ENCODE data around the gene CUTC. TPM values are rescaled to one million over a fixed set of nuclear protein-coding genes. Genes with fewer than 3 reads are reported as not detected.

CUTC gene, protein sequence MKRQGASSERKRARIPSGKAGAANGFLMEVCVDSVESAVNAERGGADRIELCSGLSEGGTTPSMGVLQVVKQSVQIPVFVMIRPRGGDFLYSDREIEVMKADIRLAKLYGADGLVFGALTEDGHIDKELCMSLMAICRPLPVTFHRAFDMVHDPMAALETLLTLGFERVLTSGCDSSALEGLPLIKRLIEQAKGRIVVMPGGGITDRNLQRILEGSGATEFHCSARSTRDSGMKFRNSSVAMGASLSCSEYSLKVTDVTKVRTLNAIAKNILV
- total RNA-seq (17.7 and 20.4 TPM in 2 replicates), polyA plus RNA-seq (14.4 and 23.1 TPM in 2 replicates), polyA minus RNA-seq (24.7 and 28.3 TPM in 2 replicates), Bru-seq, nascent RNA (percentile 77 among the genes with signal in this experiment), BruChase-seq, experiment 1, labeled RNA remaining after a 6-hour chase (percentile 56 among the genes with signal in this experiment), BruChase-seq, experiment 2, labeled RNA remaining after a 2-hour chase (percentile 66 among the genes with signal in this experiment)
- polyA plus RNA-seq (2011; cell fraction: cytosol; rRNA removed): 21.8 and 21.9 TPM in 2 replicates
- 18.8 and 27.7 TPM in 2 replicates for polyA plus RNA-seq (2011; cell fraction: nucleus; rRNA removed)
- polyA plus RNA-seq (2012): 26.9 and 31.7 TPM in 2 replicates
- 9.8 TPM for polyA minus RNA-seq (2011; cell fraction: cytosol; rRNA and poly(A)+ RNA removed)
- 9.6 and 14.4 TPM in 2 replicates for polyA minus RNA-seq (2011; cell fraction: nucleus; rRNA and poly(A)+ RNA removed)
- long read RNA-seq, transcript CUTC-202 (9 exons, 1,346 nt): major isoform, 23 of 59 reads
- long read RNA-seq, transcript CUTC-203 (8 exons, 831 nt): minor isoform, 12 of 59 reads
- long read RNA-seq, partial matches to known transcripts: 5 of 59 reads
- long read RNA-seq, other reads (novel, unspliced or antisense): 19 of 59 reads

DNA sequence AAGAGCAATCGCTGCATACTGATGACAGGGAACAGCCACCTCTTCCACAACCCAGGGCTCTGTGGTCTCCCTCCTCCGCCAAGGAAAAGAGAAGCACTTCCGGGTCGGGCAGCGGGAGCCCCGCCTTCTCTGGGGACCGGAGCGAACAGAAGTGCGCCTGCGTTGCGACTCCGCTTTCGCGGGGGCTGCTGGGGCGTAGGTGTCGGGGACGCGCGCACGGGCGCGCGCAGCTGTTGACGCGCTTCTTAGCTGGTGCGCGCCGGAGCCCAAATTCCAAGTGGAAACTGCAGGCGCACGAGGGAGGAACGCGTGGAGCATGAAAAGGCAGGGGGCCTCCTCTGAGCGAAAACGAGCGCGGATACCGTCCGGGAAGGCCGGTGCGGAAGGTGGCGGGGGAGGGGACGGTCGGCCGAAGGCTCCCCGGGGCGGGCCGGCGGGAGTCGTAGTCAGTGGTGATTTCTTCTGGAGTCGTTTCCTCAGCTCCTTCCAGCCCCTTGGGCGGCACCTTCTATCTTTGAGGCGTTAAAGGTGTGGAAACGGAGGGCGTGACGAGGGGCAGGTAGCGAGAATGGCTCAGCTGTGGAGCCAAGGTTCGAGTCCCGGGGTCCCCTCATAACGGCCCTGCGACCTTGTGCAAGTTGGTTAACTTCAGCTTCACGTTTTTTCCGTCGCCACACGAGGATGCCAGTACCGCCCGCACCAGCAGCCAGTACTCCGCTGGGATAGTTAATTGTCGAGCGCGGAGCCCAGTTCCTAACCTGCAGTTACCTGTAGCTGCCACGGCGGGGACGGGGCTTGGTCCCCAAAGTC, at the start of gene CUTC, which contains the start of gene COX15:
CUTC (plus strand) TSS at position 202 of the 810 bp plus-strand sequence; CDS start at position 317, 115 bp downstream.
COX15 (minus strand) TSS at position 95 of the 810 bp plus-strand sequence; CDS start at position 17, 78 bp downstream.
- ChIA-PET CTCF (interaction anchor here (0.9 to 4.6 kb wide), 20 partner anchors 9 to 313 kb away, joined by 3 to 49 read pairs (median 4); partner anchors contain the start of genes DNMBP, ENTPD7 and SLC25A28), POLR2A (interaction anchor here (0.6 to 1.4 kb wide), 4 partner anchors 19 to 113 kb away, joined by 3 to 4 read pairs (median 3); partner anchors contain the start of gene ABCC2)
- Histone ChIP-seq H3K27ac (ENCODE audit: insufficient read depth, low read depth, low read length) (peak within 1 kb of the TSS; percentile 53), H3K4me3 (replicated peaks in 1 of 3; ENCODE audit: insufficient read depth in 1 of 3, low read depth in 1 of 3, low read length in 3 of 3) (peak within 1 kb of the TSS; percentile 48 to 90 (median 65)), H3K4me2 (ENCODE audit: insufficient read depth, low read length) (peak within 1 kb of the TSS; percentile 77), H3K9me1 (replicated peaks; ENCODE audit: control insufficient read depth, extremely low read depth, insufficient read depth, low read length) (no peaks in the 10 kb centered on the region), H3K36me3 (ENCODE audit: control insufficient read depth in 2 of 2, extremely low read depth in 1 of 2, insufficient read depth in 2 of 2, low read length in 2 of 2) (peaks cover 2 to 3% of the 10 kb centered on the region in 2 experiments), H3K79me2 (ENCODE audit: control insufficient read depth, insufficient read depth, low read length) (peaks cover 16% of the 10 kb centered on the region), H4K20me1 (replicated peaks; ENCODE audit: control insufficient read depth, extremely low read depth, insufficient read depth, low read length) (no peaks in the 10 kb centered on the region), H2AFZ (ENCODE audit: low read depth, low read length) (peak within 1 kb of the TSS; percentile 87), H3K9ac (replicated peaks; ENCODE audit: extremely low read depth, insufficient read depth, low read length) (peak within 1 kb of the TSS; percentile 77), H3K4me1 (ENCODE audit: control insufficient read depth, extremely low read depth, insufficient read depth, low read length) (peaks cover 15% of the 10 kb centered on the region), H3K9me3 (replicated peaks; ENCODE audit: control insufficient read depth, insufficient read depth, low read length) (no peaks in the 10 kb centered on the region), H3K27me3 (ENCODE audit: control insufficient read depth in 2 of 2, insufficient read depth in 2 of 2, low read length in 2 of 2) (no peaks in the 10 kb centered on the region)
- TF ChIP-seq JUN (IDR thresholded peaks at IDR 0.05; ENCODE audit: borderline replicate concordance, insufficient read depth, insufficient read length, low read depth) (no peak), FOS (IDR thresholded peaks at IDR 0.05; ENCODE audit: borderline replicate concordance, insufficient read depth, low read length) (no peak), POLR2A (IDR thresholded peaks at IDR 0.05; ENCODE audit: low read depth, low read length) (peak; percentile 86), GATA2 (IDR thresholded peaks at IDR 0.05; ENCODE audit: insufficient read depth, insufficient read length, low read depth, low read length) (no peak), POLR2AphosphoS5 (IDR thresholded peaks at IDR 0.05; ENCODE audit: insufficient read depth, low read depth, low read length) (peak; percentile 67), EZH2 (IDR thresholded peaks at IDR 0.05; ENCODE audit: borderline replicate concordance, low read depth, low read length, severe bottlenecking) (no peak), MYC (IDR thresholded peaks at IDR 0.05; ENCODE audit: low read depth, low read length) (peak; percentile 20)
- TF ChIP-seq, protein P1, sequence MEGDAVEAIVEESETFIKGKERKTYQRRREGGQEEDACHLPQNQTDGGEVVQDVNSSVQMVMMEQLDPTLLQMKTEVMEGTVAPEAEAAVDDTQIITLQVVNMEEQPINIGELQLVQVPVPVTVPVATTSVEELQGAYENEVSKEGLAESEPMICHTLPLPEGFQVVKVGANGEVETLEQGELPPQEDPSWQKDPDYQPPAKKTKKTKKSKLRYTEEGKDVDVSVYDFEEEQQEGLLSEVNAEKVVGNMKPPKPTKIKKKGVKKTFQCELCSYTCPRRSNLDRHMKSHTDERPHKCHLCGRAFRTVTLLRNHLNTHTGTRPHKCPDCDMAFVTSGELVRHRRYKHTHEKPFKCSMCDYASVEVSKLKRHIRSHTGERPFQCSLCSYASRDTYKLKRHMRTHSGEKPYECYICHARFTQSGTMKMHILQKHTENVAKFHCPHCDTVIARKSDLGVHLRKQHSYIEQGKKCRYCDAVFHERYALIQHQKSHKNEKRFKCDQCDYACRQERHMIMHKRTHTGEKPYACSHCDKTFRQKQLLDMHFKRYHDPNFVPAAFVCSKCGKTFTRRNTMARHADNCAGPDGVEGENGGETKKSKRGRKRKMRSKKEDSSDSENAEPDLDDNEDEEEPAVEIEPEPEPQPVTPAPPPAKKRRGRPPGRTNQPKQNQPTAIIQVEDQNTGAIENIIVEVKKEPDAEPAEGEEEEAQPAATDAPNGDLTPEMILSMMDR (IDR thresholded peaks at IDR 0.05; ENCODE audit: extremely low read depth in 1 of 2, insufficient read depth in 1 of 2, low read depth in 1 of 2, low read length in 2 of 2): peak; percentile 33 to 54
- TF ChIP-seq, protein P2, sequence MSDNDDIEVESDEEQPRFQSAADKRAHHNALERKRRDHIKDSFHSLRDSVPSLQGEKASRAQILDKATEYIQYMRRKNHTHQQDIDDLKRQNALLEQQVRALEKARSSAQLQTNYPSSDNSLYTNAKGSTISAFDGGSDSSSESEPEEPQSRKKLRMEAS (IDR thresholded peaks at IDR 0.05; ENCODE audit: insufficient read depth, insufficient read length): peak; percentile 72
- BruUV-seq (replicated peaks): TSS peak; percentile 60
- DNase-seq (ENCODE audit: low read depth, low spot score) (peak; percentile 98), FAIRE-seq (peak; percentile 90)
- dilution Hi-C loops (cut with MboI; ENCODE audit: extremely low pct_ligation_motif_present, low sequenced_read_pairs): no loop called here
- intact Hi-C loops (cut with micrococcal nuclease): loop anchor here (1.0 to 5.0 kb wide), 7 partner anchors 47 to 495 kb away; partner anchors contain the start of genes CHUK and ERLIN1
